GM12878 (cell line): Measurements from ENCODE around the gene LCP1. TPM values are rescaled to one million over a fixed set of nuclear protein-coding genes. Genes with fewer than 3 reads are reported as not detected.
A peak's percentile ranks its signal among the peaks of the same experiment; 100 is the strongest.

Source experiments
- ATAC-seq: fragments of 200-7000 bp; cut with Tn5 transposase; 3 replicates; pipeline ENCODE4 v1.9.1; 2020; ENCODE audit warnings: mild to moderate bottlenecking, moderate library complexity
- BruUV-seq: library from RNA; stranded (reverse); fragments of 400-500 nt; replicated peaks from 2 replicates; lab custom pipeline; 2021; lab: Mats Ljungman, UMichigan
- CTCF ChIA-PET: fragments of 300-600 bp; sonication (Branson Sonifier 250); formaldehyde crosslinking; extraction: SDS; loops from one replicate; lab custom pipeline; 2021; ENCODE audit warnings: inconsistent platforms; lab: Yijun Ruan, JAX
- POLR2A ChIA-PET: fragments of 350-600 bp; formaldehyde crosslinking; extraction: SDS; loops from one replicate; lab custom pipeline; 2021; ENCODE audit warnings: inconsistent platforms; lab: Charles Lee
- RAD21 ChIA-PET: fragments of 300-600 bp; sonication (Branson Sonifier 250); formaldehyde crosslinking; loops from one replicate; lab custom pipeline; 2023; ENCODE audit warnings: antibody characterized with exemption; ENCODE audit not compliant: unreplicated experiment; lab: Charles Lee
- SMC1A ChIA-PET: fragments of 300-600 bp; sonication (Branson Sonifier 250); formaldehyde crosslinking; loops from one replicate; lab custom pipeline; 2023; ENCODE audit not compliant: unreplicated experiment, uncharacterized antibody; lab: Charles Lee
- DNase-seq: peaks from one replicate; pipeline ENCODE4 v3.0.0-alpha.2; 2011; ENCODE audit warnings: low read depth, low spot score
- FAIRE-seq: peaks from 3 replicates; lab custom pipeline; 2011; peaks lifted over from hg19 to GRCh38; lab: Jason Lieb, UNC
- H2AFZ ChIP-seq: 2 replicates; pipeline ENCODE4 v1.6.0; 2011; ENCODE audit warnings: low read depth, low read length, control low read depth; ENCODE audit not compliant: control insufficient read depth
- H3K27ac ChIP-seq: 2 replicates; pipeline ENCODE4 v1.5.1; 2011; ENCODE audit warnings: control low read depth; ENCODE audit not compliant: control insufficient read depth, insufficient read depth
- H3K27me3 ChIP-seq, 2 experiments: replicated peaks in 1 of 2; 2 replicates each; pipeline versions ENCODE4 v1.6.0 to v1.6.1; 2011; ENCODE audit warnings: low read length in 1 of 2; ENCODE audit not compliant: control insufficient read depth in 2 of 2, insufficient read depth in 2 of 2
- H3K36me3 ChIP-seq, 2 experiments: 2 replicates each; pipeline ENCODE4 v1.5.1; 2011; ENCODE audit warnings: low read length in 1 of 2; ENCODE audit not compliant: control insufficient read depth in 2 of 2, insufficient read depth in 2 of 2
- H3K4me1 ChIP-seq: 2 replicates; pipeline ENCODE4 v1.6.1; 2011; ENCODE audit warnings: mild to moderate bottlenecking, low read length, moderate library complexity, mixed read lengths; ENCODE audit not compliant: control insufficient read depth, insufficient read depth
- H3K4me2 ChIP-seq: 2 replicates; pipeline ENCODE4 v1.6.0; 2011; ENCODE audit warnings: control low read depth; ENCODE audit not compliant: control insufficient read depth, insufficient read depth
- H3K4me3 ChIP-seq: fragments of 200-600 bp; sonication (generic); 2 replicates; pipeline ENCODE4 v1.5.1; 2016
- H3K79me2 ChIP-seq: 2 replicates; pipeline ENCODE4 v1.6.0; 2011; ENCODE audit warnings: low read length; ENCODE audit not compliant: control insufficient read depth, insufficient read depth
- H3K9ac ChIP-seq: 2 replicates; pipeline ENCODE4 v1.8.0; 2011; ENCODE audit warnings: low read length, control low read depth, mixed read lengths; ENCODE audit not compliant: control insufficient read depth, insufficient read depth
- H3K9me3 ChIP-seq: replicated peaks from 3 replicates; pipeline ENCODE4 v1.5.1; 2011; ENCODE audit warnings: mild to moderate bottlenecking, low read length; ENCODE audit not compliant: control insufficient read depth, insufficient read depth
- H4K20me1 ChIP-seq: 2 replicates; pipeline ENCODE4 v1.6.0; 2011; ENCODE audit not compliant: control insufficient read depth, insufficient read depth
- BCL11A ChIP-seq: IDR thresholded peaks from 2 replicates; pipeline ENCODE4 v1.6.1; 2011; ENCODE audit warnings: low read depth, low read length
- CBX3 ChIP-seq: fragments of 200-600 bp; sonication (generic); IDR thresholded peaks from 2 replicates; pipeline ENCODE4 v1.6.1; 2016; ENCODE audit warnings: low read depth, borderline replicate concordance
- EED ChIP-seq: sonication (generic); IDR thresholded peaks from 2 replicates; pipeline ENCODE4 v1.6.1; 2016; ENCODE audit warnings: antibody characterized with exemption, low read depth
- ETV6 ChIP-seq, 2 experiments: fragments of 450-650 bp in 1 of 2; IDR thresholded peaks in 1 of 2; conservative IDR thresholded peaks in 1 of 2; 2 replicates each; pipeline ENCODE4 v1.6.1; 2014; ENCODE audit warnings: antibody characterized with exemption in 1 of 2, borderline replicate concordance in 1 of 2, low read depth in 1 of 2, mild to moderate bottlenecking in 1 of 2, moderate library complexity in 1 of 2
- HSF1 ChIP-seq: fragments of 150-350 bp; IDR thresholded peaks from 2 replicates; pipeline ENCODE4 v1.6.1; 2014; ENCODE audit warnings: mild to moderate bottlenecking, low read depth, low read length
- MEF2B ChIP-seq: fragments of 450-650 bp; IDR thresholded peaks from 2 replicates; pipeline ENCODE4 v1.6.1; 2018; ENCODE audit warnings: mild to moderate bottlenecking, moderate library complexity; ENCODE audit not compliant: partially characterized antibody, poor library complexity, severe bottlenecking
- MTA3 ChIP-seq: IDR thresholded peaks from 2 replicates; pipeline ENCODE4 v1.6.1; 2012; ENCODE audit warnings: low read length, inconsistent platforms, borderline replicate concordance
- NKRF ChIP-seq: fragments of 450-650 bp; conservative IDR thresholded peaks from 2 replicates; pipeline ENCODE4 v1.6.1; 2017; ENCODE audit warnings: mild to moderate bottlenecking, moderate library complexity
- POLR2AphosphoS2 ChIP-seq: IDR thresholded peaks from 2 replicates; pipeline ENCODE4 v1.6.1; 2011; ENCODE audit warnings: low read depth, mild to moderate bottlenecking, low read length, improper control_type of control experiment, moderate library complexity
- POU2F2 ChIP-seq: IDR thresholded peaks from 3 replicates; pipeline ENCODE4 v1.6.1; 2011; ENCODE audit warnings: low read depth, mild to moderate bottlenecking, low read length, borderline replicate concordance
- RUNX3 ChIP-seq: IDR thresholded peaks from 2 replicates; pipeline ENCODE4 v1.6.1; 2012; ENCODE audit warnings: low read length, inconsistent platforms
- ZNF592 ChIP-seq: fragments of 450-650 bp; IDR thresholded peaks from 2 replicates; pipeline ENCODE4 v1.6.1; 2017; ENCODE audit warnings: mild to moderate bottlenecking, moderate library complexity
- WGBS: methylation state at CpG from one replicate; pipeline ENCODE4 v1.1.6; 2016; ENCODE audit warnings: low lambda C conversion rate; ENCODE audit not compliant: insufficient replicate concordance, insufficient coverage; ENCODE audit errors: missing lambda C conversion rate; 5-methylcytosine and 5-hydroxymethylcytosine counted together
- in situ Hi-C: fragments of 300-500 bp; cut with MboI; formaldehyde crosslinking; loops from 9 replicates; pipeline ENCODE4 v1.14.3; 2018; ENCODE audit warnings: mixed read lengths
- intact Hi-C: fragments of 100-400 bp; cut with micrococcal nuclease; formaldehyde crosslinking; loops from one replicate; pipeline ENCODE4 v1.14.2; 2022; ENCODE audit not compliant: unreplicated experiment
- polyA plus RNA-seq, 11 experiments: library from polyadenylated mRNA; depleted of rRNA in 4 of 11; unstranded in 6 of 11; stranded (reverse) in 5 of 11; fragments of >200 nt; fragmentation: Nextera tagmentation in 4 of 11; fragmentation: Illumina TruSeq in 1 of 11; extraction: Ambion mirVana in 4 of 11; extraction: Trizol in 1 of 11; gene quantifications; 1 replicate in 1 of 11; 2 replicates in 10 of 11; pipeline versions ENCODE4 v1.2.1 to v1.2.3, GENCODE V29; 2011 to 2016; ENCODE audit warnings: inconsistent platforms in 2 of 11, missing spikeins in 2 of 11, low read depth in 1 of 11
- total RNA-seq, 4 experiments: library from RNA; depleted of rRNA in 3 of 4; stranded (reverse); fragments of >200 nt in 3 of 4; fragmentation: Illumina TruSeq in 1 of 4; extraction: Trizol in 1 of 4; gene quantifications; 2 replicates each; pipeline versions ENCODE4 v1.2.1 to v1.2.3, GENCODE V29; 2013 to 2021
- TF ChIP-seq, protein P1 (sequence below): IDR thresholded peaks from 2 replicates; pipeline ENCODE4 v1.6.1; 2012; ENCODE audit warnings: low read depth, low read length, improper control_type of control experiment

LCP1 gene
- total and polyA plus RNA-seq, 10 of the 15 experiments (the other 5 are each of a cell fraction or from before 2014, with no cell fraction given), result 775 to 2,201 (median 1,556) TPM

GRCh38 chr13:46210362-46211083 is 28.5 kb upstream of the LCP1 start:
- Histone ChIP-seq H3K79me2 (no peaks in the 10 kb centered on the region), H3K4me1 (peaks cover 4% of the 10 kb centered on the region; the same call in 1 of the 2 replicates), H3K4me2 (peak overlapping the region; percentile 100; the same call in 1 of the 2 replicates), H4K20me1 (no peaks in the 10 kb centered on the region), H3K36me3 (no peaks in the 10 kb centered on the region), H3K9ac (peak overlapping the region; percentile 72; the same call in 1 of the 2 replicates), H2AFZ (peak overlapping the region; percentile 99), H3K27me3 (no peaks in the 10 kb centered on the region), H3K27ac (no peak overlapping the region), H3K4me3 (peak overlapping the region; percentile 72), H3K9me3 (no peaks in the 10 kb centered on the region; the same call in 2 of the 3 replicates)
- 83% methylated on average over 6 of the region's 6 CpGs for WGBS
- SMC1A ChIA-PET, result interaction anchor here (0.8 to 1.4 kb wide), 3 partner anchors 11 to 68 kb away, joined by 3 to 4 read pairs (median 3); no protein-coding TSS in a partner anchor
- POLR2A ChIA-PET, result interaction anchor here (1.3 kb wide), 1 partner anchor 11 kb away, joined by 3 read pairs; no protein-coding TSS in a partner anchor
- in situ Hi-C loops (no loop called here), intact Hi-C loops (no loop called here)
- FAIRE-seq, result no peak
- CTCF ChIA-PET, result interaction anchor here (1.5 kb wide), 1 partner anchor 10 kb away, joined by 4 read pairs; no protein-coding TSS in a partner anchor
- BruUV-seq, result no TSS peak
- RAD21 ChIA-PET, result no interaction called here
- DNase-seq, result no peak
- ATAC-seq, result no peak
- TF ChIP-seq NKRF, result no peak
- TF ChIP-seq POLR2AphosphoS2, result no peak
- TF ChIP-seq ETV6 (conservative IDR thresholded peaks at IDR 0.05 in 1 of 2, IDR thresholded peaks at IDR 0.05 in 1 of 2; ENCODE audit: borderline replicate concordance in 1 of 2, low read depth in 1 of 2), result no peak
- TF ChIP-seq RUNX3, result no peak
- no peak for TF ChIP-seq MTA3
- TF ChIP-seq, protein P1, sequence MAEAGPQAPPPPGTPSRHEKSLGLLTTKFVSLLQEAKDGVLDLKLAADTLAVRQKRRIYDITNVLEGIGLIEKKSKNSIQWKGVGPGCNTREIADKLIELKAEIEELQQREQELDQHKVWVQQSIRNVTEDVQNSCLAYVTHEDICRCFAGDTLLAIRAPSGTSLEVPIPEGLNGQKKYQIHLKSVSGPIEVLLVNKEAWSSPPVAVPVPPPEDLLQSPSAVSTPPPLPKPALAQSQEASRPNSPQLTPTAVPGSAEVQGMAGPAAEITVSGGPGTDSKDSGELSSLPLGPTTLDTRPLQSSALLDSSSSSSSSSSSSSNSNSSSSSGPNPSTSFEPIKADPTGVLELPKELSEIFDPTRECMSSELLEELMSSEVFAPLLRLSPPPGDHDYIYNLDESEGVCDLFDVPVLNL, result no peak
- TF ChIP-seq MEF2B, result no peak
- TF ChIP-seq EED, result no peak
- no peak for TF ChIP-seq HSF1
- TF ChIP-seq POU2F2, result no peak
- no peak for TF ChIP-seq ZNF592
- no peak for TF ChIP-seq CBX3
- TF ChIP-seq BCL11A, result no peak
